GM19043 (cell line): ENCODE data around the gene TMEM59.
"Not testable (repeated sequence)": the region's sequence is repeated elsewhere in the genome, so short reads cannot be mapped to it uniquely, and the experiment has no call there.

Source experiments
- ATAC-seq: cut with Tn5 transposase; IDR thresholded peaks from one replicate; pipeline ENCODE4 v1.9.1; 2021; ENCODE audit warnings: low read depth; ENCODE audit not compliant: unreplicated experiment

TMEM59 gene

GRCh38 chr1:54052934-54053744 is at the start of gene TMEM59, which contains the start of gene TCEANC2:
TMEM59 (minus strand) TSS chr1:54053204; CDS start chr1:54053188, 16 bp downstream.
TCEANC2 (plus strand) TSS chr1:54053608; CDS start chr1:54054423, 815 bp downstream.
- peak; percentile 87 for ATAC-seq

GRCh38 chr1:54100500-54100899 is 47.5 kb upstream of the TMEM59 start:
- ATAC-seq = no peak

- no peak for ATAC-seq
These were observed 46.1 kb upstream of the TMEM59 start for GRCh38 chr1:54099061-54099610.

GRCh38 chr1:54096877-54097240 is 43.9 kb upstream of the TMEM59 start:
- no peak for ATAC-seq

- ATAC-seq = no peak
These were observed 43.3 kb upstream of the TMEM59 start for GRCh38 chr1:54096227-54096876.

GRCh38 chr1:54095546-54096226 is 42.7 kb upstream of the TMEM59 start:
- ATAC-seq = no peak

- not testable (repeated sequence) for ATAC-seq
These were observed 41.7 kb upstream of the TMEM59 start for GRCh38 chr1:54094730-54095105.

GRCh38 chr1:54094001-54094729 is 41.2 kb upstream of the TMEM59 start:
- ATAC-seq = no peak

- ATAC-seq = no peak
These were observed 38.7 kb upstream of the TMEM59 start for GRCh38 chr1:54091666-54092065.

GRCh38 chr1:54088385-54088784 is 35.4 kb upstream of the TMEM59 start:
- no peak for ATAC-seq

- ATAC-seq = no peak
These were observed 33.8 kb upstream of the TMEM59 start for GRCh38 chr1:54086754-54087153.

- no peak for ATAC-seq
These were observed 31.8 kb upstream of the TMEM59 start for GRCh38 chr1:54084794-54085193.

- ATAC-seq = peak; percentile 66
These were observed 28.6 kb upstream of the TMEM59 start for GRCh38 chr1:54081306-54082270.

- ATAC-seq = no peak
These were observed 27.6 kb upstream of the TMEM59 start for GRCh38 chr1:54080598-54081049.

GRCh38 chr1:54077359-54077758 is 24.4 kb upstream of the TMEM59 start:
- ATAC-seq = no peak

- peak; percentile 51 for ATAC-seq
These were observed 17.3 kb upstream of the TMEM59 start for GRCh38 chr1:54070171-54070837.

GRCh38 chr1:54069791-54070170 is 16.8 kb upstream of the TMEM59 start:
- no peak for ATAC-seq

- ATAC-seq = no peak
These were observed 11.3 kb upstream of the TMEM59 start for GRCh38 chr1:54064299-54064698.

- ATAC-seq = no peak
These were observed 1.4 kb upstream of the TMEM59 start for GRCh38 chr1:54054438-54054749.
